A673 (cell line): ENCODE data around the gene HNRNPF. TPM values are rescaled to one million over a fixed set of nuclear protein-coding genes. Genes with fewer than 3 reads are reported as not detected.
A peak's percentile ranks its signal among the peaks of the same experiment; 100 is the strongest.
"Not testable (repeated sequence)": the region's sequence is repeated elsewhere in the genome, so short reads cannot be mapped to it uniquely, and the experiment has no call there.

Experiments used
- BruUV-seq: library from RNA; stranded (reverse); fragments of 400-500 nt; replicated peaks from 2 replicates; lab custom pipeline; 2021; lab: Mats Ljungman, UMichigan
- CTCF ChIA-PET: fragments of 300-600 bp; sonication (Branson Sonifier 250); formaldehyde crosslinking; loops from one replicate; lab custom pipeline; 2022; ENCODE audit warnings: antibody characterized with exemption; lab: Charles Lee
- POLR2A ChIA-PET: fragments of 300-600 bp; sonication (Branson Sonifier 250); formaldehyde crosslinking; loops from one replicate; lab custom pipeline; 2022; ENCODE audit warnings: antibody characterized with exemption; ENCODE audit not compliant: low non-redundant PET; lab: Charles Lee
- DNase-seq: peaks from one replicate; pipeline ENCODE4 v3.0.0-alpha.2; 2015; ENCODE audit warnings: low spot score
- H3K27ac ChIP-seq: fragments of 200-600 bp; sonication (generic); 2 replicates; pipeline ENCODE4 v1.5.1; 2016; ENCODE audit warnings: mixed run types, low read depth, mild to moderate bottlenecking, mixed read lengths, antibody characterized with exemption, low read length; ENCODE audit not compliant: poor library complexity, severe bottlenecking
- H3K27me3 ChIP-seq: fragments of 200-600 bp; sonication (generic); replicated peaks from 2 replicates; pipeline ENCODE4 v1.6.1; 2017; ENCODE audit warnings: mixed run types, low read depth, mild to moderate bottlenecking, mixed read lengths, antibody characterized with exemption, low read length; ENCODE audit not compliant: insufficient read depth, poor library complexity
- H3K36me3 ChIP-seq: fragments of 200-600 bp; sonication (generic); 2 replicates; pipeline ENCODE4 v1.6.1; 2016; ENCODE audit warnings: mixed run types, mild to moderate bottlenecking, mixed read lengths, antibody characterized with exemption, low read length; ENCODE audit not compliant: insufficient read depth, poor library complexity, severe bottlenecking
- H3K4me1 ChIP-seq: fragments of 200-600 bp; sonication (generic); 2 replicates; pipeline ENCODE4 v1.6.1; 2017; ENCODE audit warnings: mixed run types, mild to moderate bottlenecking, mixed read lengths, antibody characterized with exemption, low read length; ENCODE audit not compliant: insufficient read depth, poor library complexity, severe bottlenecking
- H3K4me3 ChIP-seq: fragments of 200-600 bp; sonication (generic); 2 replicates; pipeline ENCODE4 v1.5.1; 2016; ENCODE audit warnings: low read depth, mixed run types, mild to moderate bottlenecking, mixed read lengths, low read length; ENCODE audit not compliant: poor library complexity, severe bottlenecking
- H3K9me3 ChIP-seq: fragments of 200-600 bp; sonication (generic); 2 replicates; pipeline ENCODE4 v1.6.1; 2016; ENCODE audit warnings: mixed run types, low read depth, mild to moderate bottlenecking, mixed read lengths, antibody characterized with exemption, low read length; ENCODE audit not compliant: poor library complexity, severe bottlenecking
- EZH2 ChIP-seq: fragments of 200-600 bp; sonication (generic); IDR thresholded peaks from 2 replicates; pipeline ENCODE4 v1.6.1; 2017; ENCODE audit warnings: borderline replicate concordance, low read depth, mild to moderate bottlenecking, mixed read lengths, antibody characterized with exemption, low read length; ENCODE audit not compliant: poor library complexity, severe bottlenecking
- intact Hi-C: fragments of 100-400 bp; cut with micrococcal nuclease; formaldehyde crosslinking; loops from one replicate; pipeline ENCODE4 v1.10.0; 2022; ENCODE audit not compliant: unreplicated experiment
- total RNA-seq: library from RNA; stranded (reverse); gene quantifications from 2 replicates; pipeline ENCODE4 v1.2.3, GENCODE V29; 2021
- TF ChIP-seq, protein P1 (sequence below): fragments of 300-800, 200-600 bp; sonication (generic); conservative IDR thresholded peaks from 2 replicates; pipeline ENCODE4 v1.5.1; 2017; ENCODE audit warnings: low read depth, mild to moderate bottlenecking, antibody characterized with exemption, low read length, moderate library complexity, mixed read lengths

HNRNPF gene
- total RNA-seq, 1 experiment from 2014 or later: 277 TPM

DNA sequence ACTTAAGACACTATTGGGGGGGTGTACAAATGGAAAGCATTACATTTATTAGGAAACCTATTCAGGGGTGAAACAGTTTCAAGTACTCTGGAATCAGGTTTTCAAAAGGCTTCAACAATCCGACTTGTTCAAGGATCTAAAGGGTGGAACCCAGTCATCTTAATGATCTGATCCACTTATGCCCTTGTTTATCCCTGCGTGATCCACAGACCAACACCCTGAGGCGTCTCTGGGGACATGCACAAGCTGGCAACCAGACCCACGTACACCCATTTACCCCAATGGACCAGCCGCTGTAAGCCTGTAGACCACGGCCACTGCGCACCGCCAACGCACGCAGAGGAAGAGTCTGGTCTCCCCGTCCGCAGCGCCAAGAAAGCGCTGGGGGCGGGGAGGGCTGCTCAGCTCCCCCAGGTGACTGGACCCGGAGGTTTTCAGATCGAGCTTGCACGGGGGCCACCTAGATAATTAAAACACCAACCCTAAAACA is 13.4 kb downstream of the HNRNPF start:
- DNase-seq: peak; percentile 55
- H3K4me3 ChIP-seq: peak overlapping the region; percentile 53
- no TSS peak for BruUV-seq
- H3K27me3 ChIP-seq: no peaks in the 10 kb centered on the region
- H3K36me3 ChIP-seq: peaks cover 58% of the 10 kb centered on the region
- TF ChIP-seq, protein P1, sequence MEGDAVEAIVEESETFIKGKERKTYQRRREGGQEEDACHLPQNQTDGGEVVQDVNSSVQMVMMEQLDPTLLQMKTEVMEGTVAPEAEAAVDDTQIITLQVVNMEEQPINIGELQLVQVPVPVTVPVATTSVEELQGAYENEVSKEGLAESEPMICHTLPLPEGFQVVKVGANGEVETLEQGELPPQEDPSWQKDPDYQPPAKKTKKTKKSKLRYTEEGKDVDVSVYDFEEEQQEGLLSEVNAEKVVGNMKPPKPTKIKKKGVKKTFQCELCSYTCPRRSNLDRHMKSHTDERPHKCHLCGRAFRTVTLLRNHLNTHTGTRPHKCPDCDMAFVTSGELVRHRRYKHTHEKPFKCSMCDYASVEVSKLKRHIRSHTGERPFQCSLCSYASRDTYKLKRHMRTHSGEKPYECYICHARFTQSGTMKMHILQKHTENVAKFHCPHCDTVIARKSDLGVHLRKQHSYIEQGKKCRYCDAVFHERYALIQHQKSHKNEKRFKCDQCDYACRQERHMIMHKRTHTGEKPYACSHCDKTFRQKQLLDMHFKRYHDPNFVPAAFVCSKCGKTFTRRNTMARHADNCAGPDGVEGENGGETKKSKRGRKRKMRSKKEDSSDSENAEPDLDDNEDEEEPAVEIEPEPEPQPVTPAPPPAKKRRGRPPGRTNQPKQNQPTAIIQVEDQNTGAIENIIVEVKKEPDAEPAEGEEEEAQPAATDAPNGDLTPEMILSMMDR: no peak
- TF ChIP-seq EZH2: no peak
- intact Hi-C loops: no loop called here
- peak overlapping the region; percentile 91 for H3K27ac ChIP-seq
- peaks cover 26% of the 10 kb centered on the region for H3K4me1 ChIP-seq
- CTCF ChIA-PET: no interaction called here
- POLR2A ChIA-PET: interaction anchor here (0.6 kb wide), 1 partner anchor 40 kb away, joined by 9 read pairs; no protein-coding TSS in a partner anchor
- H3K9me3 ChIP-seq: no peaks in the 10 kb centered on the region

- Histone ChIP-seq H3K4me3 (peak overlapping the region; percentile 53), H3K27ac (peak overlapping the region; percentile 91), H3K9me3 (no peaks in the 10 kb centered on the region), H3K27me3 (no peaks in the 10 kb centered on the region), H3K36me3 (peaks cover 63% of the 10 kb centered on the region), H3K4me1 (peaks cover 19% of the 10 kb centered on the region)
- no TSS peak for BruUV-seq
- DNase-seq: no peak
- intact Hi-C loops: no loop called here
- CTCF ChIA-PET: no interaction called here
- POLR2A ChIA-PET: no interaction called here
- TF ChIP-seq, protein P1: no peak
- no peak for TF ChIP-seq EZH2
Observed at GRCh38 chr10:43394868-43395267, 14.1 kb downstream of the HNRNPF start.

- CTCF ChIA-PET: no interaction called here
- peaks cover 14% of the 10 kb centered on the region for H3K4me1 ChIP-seq
- no TSS peak for BruUV-seq
- no peak for DNase-seq
- no peak overlapping the region for H3K4me3 ChIP-seq
- H3K27ac ChIP-seq: peak overlapping the region; percentile 91
- no peak for TF ChIP-seq EZH2
- TF ChIP-seq, protein P1: no peak
- intact Hi-C loops: no loop called here
- H3K36me3 ChIP-seq: peaks cover 67% of the 10 kb centered on the region
- POLR2A ChIA-PET: no interaction called here
- H3K9me3 ChIP-seq: no peaks in the 10 kb centered on the region
- no peaks in the 10 kb centered on the region for H3K27me3 ChIP-seq
Observed at GRCh38 chr10:43393606-43394360, 15.2 kb downstream of the HNRNPF start.

GRCh38 chr10:43393186-43393585 is 15.8 kb downstream of the HNRNPF start:
- POLR2A ChIA-PET, BruUV-seq, H3K27me3 ChIP-seq, H3K4me3 ChIP-seq, H3K9me3 ChIP-seq, CTCF ChIA-PET, DNase-seq, intact Hi-C loops, H3K27ac ChIP-seq: not testable (repeated sequence)
- Histone ChIP-seq H3K4me1 (peaks cover 13% of the 10 kb centered on the region), H3K36me3 (peaks cover 73% of the 10 kb centered on the region)
